Measurements from ENCODE around the gene ANO3. TPM values are rescaled to one million over a fixed set of nuclear protein-coding genes. Genes with fewer than 3 reads are reported as not detected.

Gene ANO3
- polyA plus RNA-seq, 6 donors from 2014 or later = not detected

DNA sequence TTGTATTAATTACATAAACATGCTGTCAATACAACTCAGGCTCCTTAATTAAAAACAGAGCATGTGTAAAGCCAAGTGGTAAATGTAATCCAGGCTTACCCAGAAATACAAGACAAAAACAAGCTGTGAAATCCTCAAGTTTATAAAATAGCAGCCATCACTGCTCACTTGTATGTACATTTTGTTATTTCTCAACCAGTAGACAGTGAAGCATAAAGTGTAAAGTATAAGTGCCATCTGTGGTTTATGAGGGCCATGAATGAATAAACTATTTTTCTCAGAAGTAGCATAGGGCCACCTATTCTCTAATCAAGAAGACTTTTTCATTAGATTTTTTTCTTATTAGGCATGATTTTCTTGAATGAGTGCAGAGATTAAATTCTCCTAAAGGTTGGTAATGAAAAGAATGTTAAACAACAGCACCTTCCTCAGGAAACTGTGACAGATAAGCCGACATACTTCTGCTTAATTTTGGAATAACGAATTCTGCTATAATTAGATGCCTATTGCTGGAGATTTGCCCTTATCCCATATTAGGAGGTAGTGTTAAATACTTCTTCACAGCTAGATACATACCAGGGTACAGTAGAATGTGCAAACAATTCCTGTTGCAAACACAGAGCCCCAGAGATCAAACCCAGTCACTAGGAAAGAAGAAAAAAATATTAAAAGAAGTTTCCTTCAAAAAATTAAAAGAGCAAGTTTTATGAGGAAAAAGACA lies 377.0 kb downstream of the ANO3 start:
- H3K9me3 Mint-ChIP-seq = peaks cover 0 to 5% (median 0%) of the 10 kb centered on the region in 7 donors
- no peak overlapping the region for H3K27ac Mint-ChIP-seq
- DNase-seq (no peak), ATAC-seq (ENCODE audit: low read depth in 2 of 2) (no peak)
- no peaks in the 10 kb centered on the region for H3K27me3 Mint-ChIP-seq
- no peaks in the 10 kb centered on the region for H3K36me3 Mint-ChIP-seq
- H3K4me3 Mint-ChIP-seq = no peak overlapping the region
- no peaks in the 10 kb centered on the region for H3K4me1 Mint-ChIP-seq

DNA sequence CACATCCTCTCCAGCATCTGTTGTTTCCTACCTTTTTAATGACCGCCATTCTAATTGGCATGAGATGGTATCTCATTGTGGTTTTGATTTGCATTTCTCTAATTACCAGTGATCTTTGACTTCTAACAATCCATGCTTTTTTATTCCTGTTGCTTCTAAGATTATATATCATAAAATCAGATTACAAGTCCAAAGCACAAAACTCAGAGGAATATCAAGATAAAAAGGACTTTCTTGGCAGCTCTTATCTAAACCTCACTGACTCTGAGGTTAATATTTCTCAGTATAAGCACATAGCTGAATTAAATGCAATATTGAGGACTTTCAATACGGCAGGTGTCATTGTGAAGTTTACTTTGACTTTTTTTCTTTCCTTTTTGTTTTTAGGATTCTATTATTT lies 378.6 kb downstream of the ANO3 start:
- Mint-ChIP-seq H3K4me3 (no peak overlapping the region), H3K9me3 (peaks cover 0 to 3% (median 0%) of the 10 kb centered on the region in 7 donors), H3K27me3 (no peaks in the 10 kb centered on the region), H3K27ac (no peak overlapping the region), H3K36me3 (no peaks in the 10 kb centered on the region), H3K4me1 (no peaks in the 10 kb centered on the region)
- no peak for DNase-seq
- ATAC-seq (ENCODE audit: low read depth in 2 of 2) = no peak

GRCh38 chr11:26712497-26712896 lies 380.6 kb downstream of the ANO3 start:
- H3K4me1 Mint-ChIP-seq = no peaks in the 10 kb centered on the region
- H3K27me3 Mint-ChIP-seq = no peaks in the 10 kb centered on the region
- peaks cover 0 to 3% (median 0%) of the 10 kb centered on the region in 7 donors for H3K9me3 Mint-ChIP-seq
- DNase-seq = no peak
- no peak overlapping the region for H3K27ac Mint-ChIP-seq
- ATAC-seq (ENCODE audit: low read depth in 2 of 2) = no peak
- no peaks in the 10 kb centered on the region for H3K36me3 Mint-ChIP-seq
- no peak overlapping the region for H3K4me3 Mint-ChIP-seq

Other genes starting within 250 kb of the ANO3 start
- not detected for gene MUC15, start 240.1 kb downstream of the ANO3 start, polyA plus RNA-seq (ENCODE audit: low read depth in 6 of 6)